ENCODE data around the gene ZIC2.

- TF ChIP-seq CTCF (IDR thresholded peaks at IDR 0.05) (no peak), POLR2A (IDR thresholded peaks at IDR 0.05) (no peak)
These were observed 6.5 kb upstream of the ZIC2 start for GRCh38 chr13:99974939-99975561.

Data from lower leg skin (tissue), 3 donors.